Psoas muscle (tissue), 8 donors: ENCODE results near the gene SQSTM1. TPM values are rescaled to one million over a fixed set of nuclear protein-coding genes. Genes with fewer than 3 reads are reported as not detected.
A peak's percentile ranks its signal among the peaks of the same experiment; 100 is the strongest.

Experiments
- ATAC-seq, 4 donors: fragments of 200-7000 bp; cut with Tn5 transposase; one replicate each; pipeline ENCODE4 v1.9.1; 2020; ENCODE audit warnings: moderate library complexity in 3 of 4, mild to moderate bottlenecking in 2 of 4
- DNase-seq, 2 donors: peaks; one replicate each; pipeline ENCODE4 v3.0.0-alpha.2; 2020
- H3K27ac ChIP-seq: fragments of 200-600 bp; one replicate; pipeline ENCODE4 v1.8.0; 2022
- H3K27me3 ChIP-seq, 3 donors: fragments of 200-600 bp in 1 of 3; one replicate each; pipeline versions ENCODE4 v1.6.1 to v1.8.0; 2013 to 2022; ENCODE audit warnings: low read length in 2 of 3, mild to moderate bottlenecking in 2 of 3, moderate library complexity in 1 of 3; ENCODE audit not compliant: insufficient read depth in 3 of 3
- H3K36me3 ChIP-seq, 2 donors: fragments of 200-600 bp in 1 of 2; one replicate each; pipeline versions ENCODE4 v1.6.1 to v1.8.0; 2013 to 2022; ENCODE audit warnings: low read depth in 1 of 2, mild to moderate bottlenecking in 1 of 2, moderate library complexity in 1 of 2; ENCODE audit not compliant: insufficient read depth in 1 of 2
- H3K4me1 ChIP-seq: fragments of 200-600 bp; one replicate; pipeline ENCODE4 v1.8.0; 2022
- H3K4me3 ChIP-seq: fragments of 200-600 bp; one replicate; pipeline ENCODE4 v1.8.0; 2022; ENCODE audit warnings: mild to moderate bottlenecking
- H3K9me3 ChIP-seq: fragments of 200-600 bp; one replicate; pipeline ENCODE4 v1.8.0; 2022
- WGBS, 3 donors: extraction: QIAGEN DNeasy Blood & Tissue Kit; methylation state at CpG; one replicate each; pipeline versions ENCODE4 v1.1.6 to v1.1.7; 2013; 5-methylcytosine and 5-hydroxymethylcytosine counted together
- intact Hi-C, 2 donors: fragments of 100-400 bp; cut with DNase I; formaldehyde crosslinking; loops; one replicate each; pipeline versions ENCODE4 v1.11.0 to v1.14.2; 2022
- polyA plus RNA-seq, 3 donors: library from polyadenylated mRNA; stranded (reverse); fragments of 200-250 nt; gene quantifications; one replicate each; pipeline ENCODE4 v1.2.3, GENCODE V29; 2013
- total RNA-seq, 4 donors: library from RNA; stranded (reverse); fragmentation: NEBNext Ultra II Directional in 2 of 4; extraction: Animal tissue kit (Norgen Biotek cat#: 25700) in 2 of 4; gene quantifications; one replicate each; pipeline versions ENCODE4 v1.2.1 to v1.2.4, GENCODE V29; 2021 to 2023
- TF ChIP-seq, protein P1 (sequence below): fragments of 200-600 bp; IDR thresholded peaks from one replicate; pipeline ENCODE4 v1.8.0; 2022; ENCODE audit warnings: antibody characterized with exemption
- donor health status: healthy with polysubstance abuse.
- donor health status: DM: no; HTN: no; CAD: no; lungs with moderate emphysema.
- donor health status: Bipolar disorder and iron deficiency.
- donor health status: healthy.
- donor health status: DM: yes; HTN: yes; CAD: no.
- donor health status: DM: no; HTN: no; CAD: no.
- donor health status: DM: no; HTN: no; CAD: no.
- donor health status: DM: yes; HTN: yes; CAD: no.

The SQSTM1 gene
- total and polyA plus RNA-seq, 7 donors = 463 to 1,199 (median 707) TPM

DNA sequence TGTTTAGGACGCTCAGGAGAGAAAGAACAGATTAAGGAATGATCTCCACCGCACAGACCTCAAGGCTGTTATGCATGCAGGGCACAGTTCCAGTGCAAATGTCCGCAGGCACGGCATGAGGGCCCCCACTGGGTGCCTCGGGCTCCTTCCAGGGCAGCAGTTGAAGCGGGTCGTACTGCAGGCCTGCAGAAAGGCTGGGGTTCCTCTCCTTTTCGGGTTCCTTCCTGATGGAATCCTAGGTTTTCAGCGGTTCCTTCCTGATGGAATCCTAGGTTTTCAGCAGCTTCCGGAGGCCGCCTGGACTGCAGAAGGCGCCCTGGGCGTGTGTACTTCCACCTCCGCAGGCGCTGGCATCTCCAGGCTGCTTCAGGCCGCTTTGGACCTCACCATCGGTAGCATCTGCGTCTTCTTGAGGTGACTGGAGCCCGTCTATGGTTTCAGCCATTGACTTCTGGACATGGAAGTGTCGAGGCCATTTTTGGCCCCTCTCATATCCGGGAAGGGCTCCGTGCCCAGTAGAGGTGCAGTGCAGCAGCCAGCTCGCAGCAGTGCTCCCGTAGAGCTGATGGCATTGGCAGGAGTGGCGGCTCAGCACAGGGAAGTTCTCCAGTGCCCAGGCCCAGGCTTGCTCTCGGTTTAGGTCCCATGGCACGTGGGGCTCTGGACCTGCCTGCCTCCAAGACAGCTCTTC, 8.4 kb upstream of the SQSTM1 start:
- 71 to 86% (median 76%) methylated on average over 27 of the region's 27 CpGs for WGBS, 3 donors

DNA sequence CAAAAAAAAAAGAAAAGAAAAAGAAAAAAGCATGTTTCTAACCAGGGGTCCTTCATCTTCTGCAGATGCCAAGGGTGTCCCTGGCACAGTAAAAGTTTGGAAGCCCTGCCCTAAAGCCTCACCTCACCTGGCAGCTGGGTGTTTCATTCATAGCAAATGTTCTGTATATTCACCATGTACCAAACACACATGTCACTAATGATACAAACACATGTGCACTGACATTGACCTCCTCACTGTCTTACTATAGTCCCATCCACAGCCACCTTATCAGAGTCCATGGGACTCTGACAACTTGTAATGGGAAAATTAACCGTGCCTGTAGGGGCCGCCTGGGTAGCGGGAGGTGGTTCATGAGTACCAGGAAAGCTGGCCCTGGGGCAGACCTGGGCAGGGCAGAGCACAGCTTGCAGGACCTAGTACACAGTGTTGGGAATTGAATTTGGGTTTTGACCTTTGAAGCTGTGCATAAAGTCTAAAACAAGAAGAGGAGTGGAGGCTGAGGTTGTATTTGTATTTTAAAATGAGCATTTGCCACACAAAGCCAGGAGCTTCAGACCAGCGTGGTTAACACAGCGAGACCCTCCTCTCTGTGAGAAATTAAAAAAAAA, 7.6 kb upstream of the SQSTM1 start:
- H3K4me1 ChIP-seq = peaks cover 10% of the 10 kb centered on the region
- no peak overlapping the region for H3K4me3 ChIP-seq
- intact Hi-C loops = no loop called here
- H3K27me3 ChIP-seq = no peaks in the 10 kb centered on the region
- no peaks in the 10 kb centered on the region for H3K9me3 ChIP-seq
- DNase-seq (no peak), ATAC-seq (no peak)
- TF ChIP-seq, protein P1, sequence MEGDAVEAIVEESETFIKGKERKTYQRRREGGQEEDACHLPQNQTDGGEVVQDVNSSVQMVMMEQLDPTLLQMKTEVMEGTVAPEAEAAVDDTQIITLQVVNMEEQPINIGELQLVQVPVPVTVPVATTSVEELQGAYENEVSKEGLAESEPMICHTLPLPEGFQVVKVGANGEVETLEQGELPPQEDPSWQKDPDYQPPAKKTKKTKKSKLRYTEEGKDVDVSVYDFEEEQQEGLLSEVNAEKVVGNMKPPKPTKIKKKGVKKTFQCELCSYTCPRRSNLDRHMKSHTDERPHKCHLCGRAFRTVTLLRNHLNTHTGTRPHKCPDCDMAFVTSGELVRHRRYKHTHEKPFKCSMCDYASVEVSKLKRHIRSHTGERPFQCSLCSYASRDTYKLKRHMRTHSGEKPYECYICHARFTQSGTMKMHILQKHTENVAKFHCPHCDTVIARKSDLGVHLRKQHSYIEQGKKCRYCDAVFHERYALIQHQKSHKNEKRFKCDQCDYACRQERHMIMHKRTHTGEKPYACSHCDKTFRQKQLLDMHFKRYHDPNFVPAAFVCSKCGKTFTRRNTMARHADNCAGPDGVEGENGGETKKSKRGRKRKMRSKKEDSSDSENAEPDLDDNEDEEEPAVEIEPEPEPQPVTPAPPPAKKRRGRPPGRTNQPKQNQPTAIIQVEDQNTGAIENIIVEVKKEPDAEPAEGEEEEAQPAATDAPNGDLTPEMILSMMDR = no peak
- peaks cover 0 to 4% of the 10 kb centered on the region in 2 donors for H3K36me3 ChIP-seq
- 90 to 95% (median 93%) methylated on average over 5 of the region's 5 CpGs for WGBS, 3 donors
- H3K27ac ChIP-seq = no peak overlapping the region

More for the DNA sequence above, 8.4 kb upstream of the SQSTM1 start:
- Histone ChIP-seq H3K27me3 (no peaks in the 10 kb centered on the region), H3K36me3 (peaks cover 0 to 4% of the 10 kb centered on the region in 2 donors), H3K27ac (no peak overlapping the region), H3K9me3 (no peaks in the 10 kb centered on the region), H3K4me1 (peaks cover 11% of the 10 kb centered on the region), H3K4me3 (no peak overlapping the region)
- intact Hi-C loops = no loop called here
- no peak for ATAC-seq
- DNase-seq = peak in 1 of 2 donors; percentile 48
- TF ChIP-seq, protein P1 = no peak

DNA sequence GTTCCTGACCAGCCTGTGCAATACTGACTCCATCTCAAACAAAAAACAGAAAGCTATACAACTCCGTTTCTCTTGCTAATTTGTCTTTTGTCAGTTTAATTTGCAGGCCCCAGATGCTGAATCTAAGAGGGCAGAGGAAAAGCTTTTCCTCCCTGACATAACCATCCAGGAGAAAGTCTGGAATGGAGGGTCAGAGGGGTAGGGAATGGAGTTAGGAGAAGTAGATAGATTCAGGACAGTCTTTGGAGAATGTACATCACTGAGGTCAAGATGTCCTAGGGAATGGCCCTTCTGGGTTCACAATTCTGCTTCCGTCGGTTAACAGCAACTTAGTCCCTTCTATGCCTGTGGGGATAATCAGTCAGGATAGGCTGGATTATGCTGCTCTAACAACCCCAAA, 6.6 kb upstream of the SQSTM1 start:
- intact Hi-C loops = no loop called here
- Histone ChIP-seq H3K4me3 (no peak overlapping the region), H3K27me3 (no peaks in the 10 kb centered on the region), H3K4me1 (peaks cover 15% of the 10 kb centered on the region), H3K27ac (no peak overlapping the region), H3K36me3 (peaks cover 0 to 4% of the 10 kb centered on the region in 2 donors), H3K9me3 (no peaks in the 10 kb centered on the region)
- TF ChIP-seq, protein P1 = no peak
- no peak for ATAC-seq
- DNase-seq = no peak
- 70 to 84% (median 81%) methylated on average over 3 of the region's 3 CpGs for WGBS, 3 donors

DNA sequence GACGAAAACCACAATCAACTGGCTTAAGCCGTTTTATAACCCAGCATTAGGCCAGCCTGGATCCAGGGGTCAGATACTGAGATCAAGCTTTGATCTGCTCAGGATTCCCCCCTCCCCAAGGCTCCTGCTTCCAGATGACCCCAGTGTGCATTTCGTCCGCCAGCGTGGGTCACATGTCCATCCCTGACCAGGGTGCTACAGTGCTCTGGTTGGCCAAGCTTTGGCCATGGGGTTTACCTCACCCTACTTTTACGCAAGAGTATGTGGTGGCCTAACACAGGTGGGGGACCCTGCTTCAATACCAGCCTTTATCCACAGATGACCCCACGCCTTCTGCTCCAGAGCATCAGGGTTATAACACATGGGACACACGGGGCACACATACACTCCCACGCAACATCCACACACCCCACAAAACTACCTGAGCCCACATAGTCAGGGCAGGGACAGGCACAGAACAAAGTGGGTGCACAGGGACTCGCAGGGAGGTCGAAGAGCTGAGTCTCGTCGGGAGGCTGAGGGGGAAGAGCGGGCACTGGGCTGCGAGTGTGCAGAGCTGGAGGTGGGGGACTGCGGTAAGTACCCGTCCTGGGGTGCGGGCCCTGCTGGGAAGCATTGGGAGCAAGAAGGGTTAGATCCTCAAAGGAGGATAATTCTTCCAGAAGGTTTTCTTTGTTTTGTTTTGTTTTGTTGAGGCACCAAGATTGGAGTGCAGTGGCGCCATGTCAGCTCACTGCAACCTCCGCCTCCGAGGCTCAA, 5.0 kb upstream of the SQSTM1 start:
- H3K36me3 ChIP-seq = peaks cover 0 to 4% of the 10 kb centered on the region in 2 donors
- WGBS, 3 donors = 93 to 97% (median 96%) methylated on average over 21 of the region's 21 CpGs
- H3K27ac ChIP-seq = no peak overlapping the region
- no peak overlapping the region for H3K4me3 ChIP-seq
- ATAC-seq (no peak), DNase-seq (peak in 1 of 2 donors; percentile 11)
- no peaks in the 10 kb centered on the region for H3K27me3 ChIP-seq
- no peaks in the 10 kb centered on the region for H3K9me3 ChIP-seq
- TF ChIP-seq, protein P1 = no peak
- H3K4me1 ChIP-seq = peaks cover 24% of the 10 kb centered on the region
- intact Hi-C loops = no loop called here
